Head of caudate nucleus (tissue), 42 donors: Measurements from ENCODE around the gene HES5.
"Not testable (repeated sequence)": the region's sequence is repeated elsewhere in the genome, so short reads cannot be mapped to it uniquely, and the experiment has no call there.

Source experiments
- DNase-seq, 42 donors: peaks; one replicate each; pipeline versions ENCODE4 v3.0.0 to v3.0.0-alpha.2; 2020 to 2021; ENCODE audit warnings: mixed read lengths in 7 of 42
- intact Hi-C: fragments of 100-400 bp; cut with DNase I; formaldehyde crosslinking; loops from one replicate; pipeline ENCODE4 v1.15.0; 2022

The HES5 gene

GRCh38 chr1:2529784-2530512 lies at the start of gene HES5:
TSS of gene HES5 (minus strand) at chr1:2530263. CDS start at chr1:2530164, 99 bp downstream.
- peak in 29 of 42 donors; percentile 32 to 83 (median 62) for DNase-seq
- intact Hi-C loops: no loop called here

GRCh38 chr1:2578758-2579118 lies 48.7 kb upstream of the HES5 start:
- intact Hi-C loops: no loop called here
- DNase-seq: no peak

GRCh38 chr1:2577565-2578075 lies 47.6 kb upstream of the HES5 start:
- DNase-seq, intact Hi-C loops: not testable (repeated sequence)

GRCh38 chr1:2575801-2576663 lies 46.0 kb upstream of the HES5 start:
- intact Hi-C loops: no loop called here
- DNase-seq: no peak

- intact Hi-C loops: no loop called here
- DNase-seq: no peak
These were observed 44.3 kb upstream of the HES5 start for GRCh38 chr1:2574350-2574749.

- no peak for DNase-seq
- intact Hi-C loops: no loop called here
These were observed 43.3 kb upstream of the HES5 start for GRCh38 chr1:2573250-2573920.

- no peak for DNase-seq
- intact Hi-C loops: no loop called here
These were observed 41.3 kb upstream of the HES5 start for GRCh38 chr1:2571348-2571747.

GRCh38 chr1:2570332-2570731 lies 40.3 kb upstream of the HES5 start:
- DNase-seq: no peak
- intact Hi-C loops: no loop called here

- intact Hi-C loops, DNase-seq: not testable (repeated sequence)
These were observed 39.6 kb upstream of the HES5 start for GRCh38 chr1:2569703-2570102.

- intact Hi-C loops: no loop called here
These were observed 39.0 kb upstream of the HES5 start for GRCh38 chr1:2569060-2569459.

GRCh38 chr1:2568187-2568816 lies 38.2 kb upstream of the HES5 start:
- intact Hi-C loops, DNase-seq: not testable (repeated sequence)

More at GRCh38 chr1:2569060-2569459, 39.0 kb upstream of the HES5 start:
- no peak for DNase-seq

- intact Hi-C loops: no loop called here
These were observed 37.1 kb upstream of the HES5 start for GRCh38 chr1:2567083-2567679.

GRCh38 chr1:2566101-2567045 lies 36.3 kb upstream of the HES5 start:
- intact Hi-C loops: no loop called here
- no peak for DNase-seq

More at GRCh38 chr1:2567083-2567679, 37.1 kb upstream of the HES5 start:
- DNase-seq: no peak

- no peak for DNase-seq
These were observed 34.8 kb upstream of the HES5 start for GRCh38 chr1:2564815-2565374.

GRCh38 chr1:2564006-2564814 lies 34.1 kb upstream of the HES5 start:
- intact Hi-C loops: no loop called here
- DNase-seq: peak in 1 of 42 donors; percentile 14

More at GRCh38 chr1:2564815-2565374, 34.8 kb upstream of the HES5 start:
- intact Hi-C loops: no loop called here

GRCh38 chr1:2563205-2563604 lies 33.1 kb upstream of the HES5 start:
- intact Hi-C loops: no loop called here
- no peak for DNase-seq
